Breast epithelium (tissue), 4 donors: ENCODE results near the gene IRAK1. TPM values are rescaled to one million over a fixed set of nuclear protein-coding genes. Genes with fewer than 3 reads are reported as not detected.

Source experiments
- DNase-seq, 2 donors: peaks; one replicate each; pipeline ENCODE4 v3.0.0-alpha.2; 2019; ENCODE audit warnings: low spot score in 2 of 2
- H3K27ac ChIP-seq, 2 donors: fragments of 200-600 bp; sonication (generic) in 1 of 2; one replicate each; pipeline ENCODE4 v1.5.1; 2016 to 2019; ENCODE audit warnings: mild to moderate bottlenecking in 1 of 2
- H3K27me3 ChIP-seq, 2 donors: fragments of 200-600 bp; sonication (generic) in 1 of 2; one replicate each; pipeline versions ENCODE4 v1.5.1 to v1.6.0; 2017 to 2019; ENCODE audit warnings: control low read depth in 1 of 2, mild to moderate bottlenecking in 1 of 2
- H3K36me3 ChIP-seq: fragments of 200-600 bp; one replicate; pipeline ENCODE4 v1.5.1; 2019
- H3K4me1 ChIP-seq, 2 donors: fragments of 200-600 bp; sonication (generic); one replicate each; pipeline ENCODE4 v1.5.1; 2016 to 2019; ENCODE audit warnings: control low read depth in 1 of 2
- H3K4me3 ChIP-seq, 3 donors: fragments of 200-600 bp; sonication (generic); 1 replicate in 2 of 3; 2 replicates in 1 of 3; pipeline ENCODE4 v1.5.1; 2016 to 2019; ENCODE audit warnings: mild to moderate bottlenecking in 3 of 3, moderate library complexity in 2 of 3
- H3K9me3 ChIP-seq, 2 donors: fragments of 200-600 bp; sonication (generic) in 1 of 2; one replicate each; pipeline ENCODE4 v1.5.1; 2016 to 2019; ENCODE audit warnings: control low read depth in 1 of 2
- POLR2A ChIP-seq: fragments of 450-650 bp; IDR thresholded peaks from one replicate; pipeline ENCODE4 v1.6.1; 2016; ENCODE audit warnings: antibody characterized with exemption, mild to moderate bottlenecking, moderate library complexity
- POLR2AphosphoS5 ChIP-seq, 3 donors: sonication (generic); formaldehyde crosslinking; IDR thresholded peaks; one replicate each; pipeline ENCODE4 v1.6.1; 2017; ENCODE audit warnings: antibody characterized with exemption in 3 of 3
- intact Hi-C: fragments of 100-400 bp; cut with DNase I; formaldehyde crosslinking; loops from one replicate; pipeline ENCODE4 v1.15.1; 2023; ENCODE audit warnings: low total_unique reads
- total RNA-seq, 3 donors: library from RNA; depleted of rRNA; stranded (reverse); fragments of >200 nt; gene quantifications; one replicate each; pipeline ENCODE4 v1.1.0, GENCODE V29; 2016
- TF ChIP-seq, protein P1 (sequence below), 3 donors: fragments of 450-650 bp; IDR thresholded peaks; one replicate each; pipeline ENCODE4 v1.5.1; 2016 to 2017; ENCODE audit warnings: antibody characterized with exemption in 3 of 3, mild to moderate bottlenecking in 3 of 3, moderate library complexity in 3 of 3

Gene IRAK1
- total RNA-seq, 3 donors from 2014 or later, result 43.7 to 66.2 (median 50.8) TPM

DNA sequence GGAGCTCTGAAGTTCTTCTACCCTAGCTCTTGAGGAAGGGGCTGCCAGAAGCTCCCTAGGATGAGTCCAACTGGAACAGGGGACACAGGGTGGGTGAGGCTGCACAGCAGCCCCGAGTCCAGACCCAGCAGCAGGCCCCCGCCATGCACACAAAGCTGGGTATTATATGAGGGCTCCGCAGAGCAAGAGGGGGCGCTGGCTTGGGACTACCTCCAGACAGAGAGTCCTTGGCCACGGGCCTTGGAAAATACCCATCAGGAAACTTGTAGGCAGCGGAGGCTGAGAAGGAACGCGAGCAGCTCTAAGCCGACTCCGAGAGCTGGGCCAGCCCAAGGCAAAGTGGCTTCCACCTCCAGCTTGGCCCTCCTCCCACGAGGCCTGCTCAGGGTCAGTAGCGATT is 56.2 kb downstream of the IRAK1 start:
- TF ChIP-seq POLR2A (no peak), POLR2AphosphoS5 (IDR thresholded peaks at IDR 0.05) (no peak)
- TF ChIP-seq, protein P1, sequence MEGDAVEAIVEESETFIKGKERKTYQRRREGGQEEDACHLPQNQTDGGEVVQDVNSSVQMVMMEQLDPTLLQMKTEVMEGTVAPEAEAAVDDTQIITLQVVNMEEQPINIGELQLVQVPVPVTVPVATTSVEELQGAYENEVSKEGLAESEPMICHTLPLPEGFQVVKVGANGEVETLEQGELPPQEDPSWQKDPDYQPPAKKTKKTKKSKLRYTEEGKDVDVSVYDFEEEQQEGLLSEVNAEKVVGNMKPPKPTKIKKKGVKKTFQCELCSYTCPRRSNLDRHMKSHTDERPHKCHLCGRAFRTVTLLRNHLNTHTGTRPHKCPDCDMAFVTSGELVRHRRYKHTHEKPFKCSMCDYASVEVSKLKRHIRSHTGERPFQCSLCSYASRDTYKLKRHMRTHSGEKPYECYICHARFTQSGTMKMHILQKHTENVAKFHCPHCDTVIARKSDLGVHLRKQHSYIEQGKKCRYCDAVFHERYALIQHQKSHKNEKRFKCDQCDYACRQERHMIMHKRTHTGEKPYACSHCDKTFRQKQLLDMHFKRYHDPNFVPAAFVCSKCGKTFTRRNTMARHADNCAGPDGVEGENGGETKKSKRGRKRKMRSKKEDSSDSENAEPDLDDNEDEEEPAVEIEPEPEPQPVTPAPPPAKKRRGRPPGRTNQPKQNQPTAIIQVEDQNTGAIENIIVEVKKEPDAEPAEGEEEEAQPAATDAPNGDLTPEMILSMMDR (IDR thresholded peaks at IDR 0.05), result no peak
- no peaks in the 10 kb centered on the region for H3K36me3 ChIP-seq
- H3K27me3 ChIP-seq, result peaks cover 0 to 36% of the 10 kb centered on the region in 2 donors
- H3K4me3 ChIP-seq, result no peak overlapping the region
- intact Hi-C loops, result no loop called here
- H3K9me3 ChIP-seq, result no peaks in the 10 kb centered on the region
- peaks cover 0 to 6% of the 10 kb centered on the region in 2 donors for H3K4me1 ChIP-seq
- DNase-seq, result no peak
- H3K27ac ChIP-seq, result no peak overlapping the region

DNA sequence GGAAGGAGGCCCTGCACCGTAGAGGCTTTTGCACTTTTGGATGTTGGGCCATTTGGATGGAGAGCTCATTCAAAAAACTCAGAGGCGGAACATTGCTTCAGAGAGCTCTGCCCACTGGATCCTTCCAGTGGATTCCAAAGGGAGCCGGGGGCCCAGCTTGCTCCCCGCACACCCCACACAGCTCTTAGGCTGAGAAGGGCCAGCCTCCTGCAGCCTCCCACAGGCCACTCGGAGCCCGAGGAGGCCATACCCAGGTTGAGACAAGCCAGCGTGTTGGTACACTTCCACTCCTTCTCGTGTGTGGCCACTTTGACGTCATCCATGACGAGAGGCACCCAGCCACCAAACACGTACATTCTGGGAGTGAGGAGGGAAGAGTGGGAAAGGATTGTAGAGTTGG is 58.4 kb downstream of the IRAK1 start:
- TF ChIP-seq POLR2A, result no peak
- no peak for TF ChIP-seq POLR2AphosphoS5 (IDR thresholded peaks at IDR 0.05)
- TF ChIP-seq, protein P1 (IDR thresholded peaks at IDR 0.05), result no peak
- Histone ChIP-seq H3K27ac (peak overlapping the region in 1 of 2 donors; percentile 35), H3K9me3 (no peaks in the 10 kb centered on the region), H3K4me1 (no peaks in the 10 kb centered on the region), H3K36me3 (no peaks in the 10 kb centered on the region), H3K27me3 (peaks cover 0 to 30% of the 10 kb centered on the region in 2 donors), H3K4me3 (no peak overlapping the region)
- DNase-seq, result no peak
- intact Hi-C loops, result no loop called here

DNA sequence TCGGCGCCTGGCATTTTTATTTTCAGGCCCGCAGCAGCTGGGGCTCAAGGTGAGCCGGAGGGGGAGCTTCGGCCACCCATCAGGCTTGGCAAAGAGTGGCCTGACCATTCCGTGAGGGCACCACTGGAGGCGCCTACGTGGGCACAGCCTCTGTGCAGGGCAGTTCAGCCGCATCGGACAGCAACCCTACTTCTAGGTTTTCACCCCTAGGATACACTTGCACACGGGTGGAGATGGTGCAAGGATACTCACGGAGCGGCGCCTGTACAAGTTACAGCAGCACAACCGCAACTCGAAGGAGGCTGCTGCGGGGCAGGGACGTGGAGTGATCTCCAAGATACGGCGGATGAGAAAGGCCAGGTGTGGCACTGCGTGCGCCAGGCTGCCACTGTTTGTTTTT is 58.9 kb downstream of the IRAK1 start:
- H3K9me3 ChIP-seq, result no peaks in the 10 kb centered on the region
- H3K4me1 ChIP-seq, result no peaks in the 10 kb centered on the region
- H3K4me3 ChIP-seq, result no peak overlapping the region
- intact Hi-C loops, result no loop called here
- no peak for TF ChIP-seq POLR2AphosphoS5 (IDR thresholded peaks at IDR 0.05)
- TF ChIP-seq POLR2A, result no peak
- TF ChIP-seq, protein P1 (IDR thresholded peaks at IDR 0.05), result no peak
- peaks cover 0 to 29% of the 10 kb centered on the region in 2 donors for H3K27me3 ChIP-seq
- no peaks in the 10 kb centered on the region for H3K36me3 ChIP-seq
- H3K27ac ChIP-seq, result no peak overlapping the region
- DNase-seq, result no peak

Other genes starting within 250 kb of the IRAK1 start
- gene SRPK3, start 238.9 kb downstream of the IRAK1 start, total RNA-seq, result 1 to 10 TPM in 2 of 3 donors, under 1 TPM in 1; 0.33 to 1.5 (median 1.3) TPM
- 10 to 100 TPM; 75.4 to 91.5 (median 76.5) TPM for gene IDH3G, start 225.5 kb downstream of the IRAK1 start, total RNA-seq
- gene SSR4, start 225.2 kb downstream of the IRAK1 start, total RNA-seq, result 100 to 1,000 TPM; 112 to 252 (median 182) TPM
- 1 to 10 TPM in 2 of 3 donors, under 1 TPM in 1; 0.80 to 5.6 (median 2.9) TPM for gene PDZD4, start 189.4 kb downstream of the IRAK1 start, total RNA-seq
- 1 to 10 TPM in 1 of 3 donors, under 1 TPM in 2; 0.29 to 1.8 (median 0.66) TPM for gene L1CAM, start 133.7 kb downstream of the IRAK1 start, total RNA-seq
- 1 to 10 TPM in 2 of 3 donors, under 1 TPM in 1; 0.44 to 5.9 (median 5.3) TPM for gene AVPR2, start 115.2 kb downstream of the IRAK1 start, total RNA-seq
- 10 to 100 TPM; 18.4 to 21.5 (median 19.8) TPM for gene ARHGAP4, start 93.6 kb downstream of the IRAK1 start, total RNA-seq
- gene NAA10, start 84.9 kb downstream of the IRAK1 start, total RNA-seq, result 10 to 100 TPM; 57.7 to 81.0 (median 79.2) TPM
- 10 to 100 TPM in 1 of 3 donors, 1 to 10 TPM in 2; 6.6 to 50.7 (median 6.9) TPM for gene RENBP, start 75.3 kb downstream of the IRAK1 start, total RNA-seq
- 10 to 100 TPM; 20.2 to 23.0 (median 22.6) TPM for gene HCFC1, start 48.1 kb downstream of the IRAK1 start, total RNA-seq
- 10 to 100 TPM in 1 of 3 donors, 1 to 10 TPM in 2; 7.6 to 10.9 (median 8.2) TPM for gene TMEM187, start 47.1 kb downstream of the IRAK1 start, total RNA-seq
- gene MECP2, start 77.8 kb upstream of the IRAK1 start, total RNA-seq, result 10 to 100 TPM; 56.3 to 58.3 (median 57.8) TPM
- gene OPN1LW, start 124.3 kb upstream of the IRAK1 start, total RNA-seq, result not detected
- gene OPN1MW, start 162.7 kb upstream of the IRAK1 start, total RNA-seq, result not detected
- not detected for gene OPN1MW2, start 199.9 kb upstream of the IRAK1 start, total RNA-seq
- gene OPN1MW3, start 237.7 kb upstream of the IRAK1 start, total RNA-seq, result not detected